ENCODE measurements around the gene CENPT. TPM values are rescaled to one million over a fixed set of nuclear protein-coding genes. Genes with fewer than 3 reads are reported as not detected.

The CENPT gene
- total RNA-seq, 1 experiment from 2014 or later: 42.8 TPM

Small RNA genes lying within 50 kb of the gene (small RNA-seq; reads per million reads assigned to genes)
- not detected for gene AC040162.2
- gene NRN1L: not detected

Other genes starting within 250 kb of the CENPT start
- 0.81 and 2.7 TPM in 2 replicates for gene CARMIL2, start 202.5 kb downstream of the CENPT start, total RNA-seq (2014; rRNA removed; shearing (Covaris generic))
- gene ACD, start 187.4 kb downstream of the CENPT start, total RNA-seq (2014; rRNA removed; shearing (Covaris generic)): 79.6 and 82.2 TPM in 2 replicates
- 24.9 and 38.1 TPM in 2 replicates for gene PARD6A, start 186.7 kb downstream of the CENPT start, total RNA-seq (2014; rRNA removed; shearing (Covaris generic))
- gene ENKD1, start 180.9 kb downstream of the CENPT start, total RNA-seq (2014; rRNA removed; shearing (Covaris generic)): 52.6 and 58.8 TPM in 2 replicates
- 0.38 and 0.99 TPM in 2 replicates for gene C16orf86, start 180.9 kb downstream of the CENPT start, total RNA-seq (2014; rRNA removed; shearing (Covaris generic))
- 16.8 and 19.7 TPM in 2 replicates for gene GFOD2, start 128.4 kb downstream of the CENPT start, total RNA-seq (2014; rRNA removed; shearing (Covaris generic))
- 6.7 and 8.3 TPM in 2 replicates for gene RANBP10, start 41.1 kb downstream of the CENPT start, total RNA-seq (2014; rRNA removed; shearing (Covaris generic))
- 1.1 TPM in 1 of 2 replicates, not detected in the other for gene TSNAXIP1, start 40.8 kb downstream of the CENPT start, total RNA-seq (2014; rRNA removed; shearing (Covaris generic))
- 66.3 and 80.9 TPM in 2 replicates for gene THAP11, start 5.4 kb downstream of the CENPT start, total RNA-seq (2014; rRNA removed; shearing (Covaris generic))
- gene NUTF2, start 760 bp downstream of the CENPT start, total RNA-seq (2014; rRNA removed; shearing (Covaris generic)): 158 and 183 TPM in 2 replicates
- 107 and 121 TPM in 2 replicates for gene EDC4, start 25.4 kb upstream of the CENPT start, total RNA-seq (2014; rRNA removed; shearing (Covaris generic))
- 0.64 and 2.5 TPM in 2 replicates for gene NRN1L, start 37.2 kb upstream of the CENPT start, total RNA-seq (2014; rRNA removed; shearing (Covaris generic))
- 11.5 and 15.1 TPM in 2 replicates for gene PSKH1, start 45.6 kb upstream of the CENPT start, total RNA-seq (2014; rRNA removed; shearing (Covaris generic))
- 2.2 and 3.5 TPM in 2 replicates for gene CTRL, start 84.2 kb upstream of the CENPT start, total RNA-seq (2014; rRNA removed; shearing (Covaris generic))
- gene PSMB10, start 89.2 kb upstream of the CENPT start, total RNA-seq (2014; rRNA removed; shearing (Covaris generic)): 173 and 191 TPM in 2 replicates
- gene LCAT, start 96.4 kb upstream of the CENPT start, total RNA-seq (2014; rRNA removed; shearing (Covaris generic)): 1.4 and 3.3 TPM in 2 replicates
- 10.0 and 14.1 TPM in 2 replicates for gene SLC12A4, start 120.9 kb upstream of the CENPT start, total RNA-seq (2014; rRNA removed; shearing (Covaris generic))
- not detected in 2 replicates for gene DPEP3, start 132.8 kb upstream of the CENPT start, total RNA-seq (2014; rRNA removed; shearing (Covaris generic))
- not detected in 2 replicates for gene DPEP2, start 151.8 kb upstream of the CENPT start, total RNA-seq (2014; rRNA removed; shearing (Covaris generic))
- gene DPEP2NB, start 168.2 kb upstream of the CENPT start, total RNA-seq (2014; rRNA removed; shearing (Covaris generic)): not detected in 2 replicates
- 27.4 and 30.4 TPM in 2 replicates for gene DDX28, start 175.5 kb upstream of the CENPT start, total RNA-seq (2014; rRNA removed; shearing (Covaris generic))
- 18.7 and 19.0 TPM in 2 replicates for gene DUS2, start 175.6 kb upstream of the CENPT start, total RNA-seq (2014; rRNA removed; shearing (Covaris generic))
- gene NFATC3, start 237.7 kb upstream of the CENPT start, total RNA-seq (2014; rRNA removed; shearing (Covaris generic)): 20.4 and 20.8 TPM in 2 replicates

Data from HT-29 (cell line).